ENCODE results near the gene PCSK6. TPM values are rescaled to one million over a fixed set of nuclear protein-coding genes. Genes with fewer than 3 reads are reported as not detected.

The PCSK6 gene
- total and polyA plus RNA-seq, 2 of the 8 experiments (the other 6 are each of a cell fraction or from before 2014, with no cell fraction given), result 1.9 to 4.0 TPM

- TF ChIP-seq CHD1 (IDR thresholded peaks at IDR 0.05; ENCODE audit: low read depth, low read length), result no peak
- no peak for TF ChIP-seq ZNF274 (IDR thresholded peaks at IDR 0.05; ENCODE audit: borderline replicate concordance, extremely low read depth, low read length)
- TF ChIP-seq HDAC6 (IDR thresholded peaks at IDR 0.05; ENCODE audit: low read depth, low read length), result no peak
- no peak for TF ChIP-seq SIX5 (IDR thresholded peaks at IDR 0.05; ENCODE audit: low read depth, low read length)
- TF ChIP-seq CHD7 (IDR thresholded peaks at IDR 0.05; ENCODE audit: insufficient replicate concordance, low read length), result no peak
- TF ChIP-seq ATF2 (IDR thresholded peaks at IDR 0.05; ENCODE audit: low read length), result no peak
- no peak for TF ChIP-seq TBP (IDR thresholded peaks at IDR 0.05; ENCODE audit: low read depth, low read length)
- no peak for TF ChIP-seq BACH1 (IDR thresholded peaks at IDR 0.05; ENCODE audit: low read length)
These were observed 3.5 kb upstream of the PCSK6 start (continued) for GRCh38 chr15:101492766-101493692.

Data from H1 (cell line).